Measurements from ENCODE around the gene SLX9. TPM values are rescaled to one million over a fixed set of nuclear protein-coding genes. Genes with fewer than 3 reads are reported as not detected.

Gene SLX9
- total RNA-seq, 4 donors from 2014 or later, result 8.6 to 24.3 (median 10.5) TPM; not detected in 1

DNA sequence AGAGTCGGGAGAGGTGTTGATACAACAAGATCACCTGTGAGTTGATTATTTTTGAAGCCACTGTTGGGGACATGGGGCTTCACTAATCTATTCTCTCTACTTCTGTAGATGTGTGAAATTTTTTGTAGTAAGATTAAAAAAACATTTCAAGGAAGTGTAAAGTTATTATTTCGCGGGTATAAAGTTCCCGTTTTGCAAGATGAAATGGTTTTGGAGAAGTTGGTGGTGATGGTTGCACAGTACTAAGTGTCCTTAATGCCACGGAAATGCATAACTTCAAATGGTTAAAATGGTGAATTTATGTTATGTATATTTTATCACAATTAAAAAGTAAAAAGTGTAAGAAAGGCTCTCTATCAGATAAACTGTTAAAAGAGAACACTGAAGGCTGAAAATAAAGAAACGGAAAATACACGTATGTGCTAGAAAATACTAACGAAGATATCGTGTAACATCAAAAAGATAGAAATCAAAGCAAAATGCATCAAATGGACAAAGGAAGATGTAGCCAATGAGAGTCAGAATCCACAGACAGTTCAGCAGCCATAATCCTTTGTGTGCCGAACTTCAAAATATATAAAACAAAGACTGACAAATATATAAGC, 16.2 kb upstream of the SLX9 start:
- intact Hi-C loops (cut with DNase I; ENCODE audit: low total_unique reads), result no loop called here
- no peaks in the 10 kb centered on the region for H3K27me3 ChIP-seq
- no peaks in the 10 kb centered on the region for H3K4me1 ChIP-seq
- H3K4me3 ChIP-seq, result no peak overlapping the region
- DNase-seq, result no peak
- no peaks in the 10 kb centered on the region for H3K9me3 ChIP-seq
- TF ChIP-seq, protein P1, sequence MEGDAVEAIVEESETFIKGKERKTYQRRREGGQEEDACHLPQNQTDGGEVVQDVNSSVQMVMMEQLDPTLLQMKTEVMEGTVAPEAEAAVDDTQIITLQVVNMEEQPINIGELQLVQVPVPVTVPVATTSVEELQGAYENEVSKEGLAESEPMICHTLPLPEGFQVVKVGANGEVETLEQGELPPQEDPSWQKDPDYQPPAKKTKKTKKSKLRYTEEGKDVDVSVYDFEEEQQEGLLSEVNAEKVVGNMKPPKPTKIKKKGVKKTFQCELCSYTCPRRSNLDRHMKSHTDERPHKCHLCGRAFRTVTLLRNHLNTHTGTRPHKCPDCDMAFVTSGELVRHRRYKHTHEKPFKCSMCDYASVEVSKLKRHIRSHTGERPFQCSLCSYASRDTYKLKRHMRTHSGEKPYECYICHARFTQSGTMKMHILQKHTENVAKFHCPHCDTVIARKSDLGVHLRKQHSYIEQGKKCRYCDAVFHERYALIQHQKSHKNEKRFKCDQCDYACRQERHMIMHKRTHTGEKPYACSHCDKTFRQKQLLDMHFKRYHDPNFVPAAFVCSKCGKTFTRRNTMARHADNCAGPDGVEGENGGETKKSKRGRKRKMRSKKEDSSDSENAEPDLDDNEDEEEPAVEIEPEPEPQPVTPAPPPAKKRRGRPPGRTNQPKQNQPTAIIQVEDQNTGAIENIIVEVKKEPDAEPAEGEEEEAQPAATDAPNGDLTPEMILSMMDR (IDR thresholded peaks at IDR 0.05), result no peak
- no peak for TF ChIP-seq POLR2A (IDR thresholded peaks at IDR 0.05)
- no peak overlapping the region for H3K27ac ChIP-seq
- no peaks in the 10 kb centered on the region for H3K36me3 ChIP-seq

DNA sequence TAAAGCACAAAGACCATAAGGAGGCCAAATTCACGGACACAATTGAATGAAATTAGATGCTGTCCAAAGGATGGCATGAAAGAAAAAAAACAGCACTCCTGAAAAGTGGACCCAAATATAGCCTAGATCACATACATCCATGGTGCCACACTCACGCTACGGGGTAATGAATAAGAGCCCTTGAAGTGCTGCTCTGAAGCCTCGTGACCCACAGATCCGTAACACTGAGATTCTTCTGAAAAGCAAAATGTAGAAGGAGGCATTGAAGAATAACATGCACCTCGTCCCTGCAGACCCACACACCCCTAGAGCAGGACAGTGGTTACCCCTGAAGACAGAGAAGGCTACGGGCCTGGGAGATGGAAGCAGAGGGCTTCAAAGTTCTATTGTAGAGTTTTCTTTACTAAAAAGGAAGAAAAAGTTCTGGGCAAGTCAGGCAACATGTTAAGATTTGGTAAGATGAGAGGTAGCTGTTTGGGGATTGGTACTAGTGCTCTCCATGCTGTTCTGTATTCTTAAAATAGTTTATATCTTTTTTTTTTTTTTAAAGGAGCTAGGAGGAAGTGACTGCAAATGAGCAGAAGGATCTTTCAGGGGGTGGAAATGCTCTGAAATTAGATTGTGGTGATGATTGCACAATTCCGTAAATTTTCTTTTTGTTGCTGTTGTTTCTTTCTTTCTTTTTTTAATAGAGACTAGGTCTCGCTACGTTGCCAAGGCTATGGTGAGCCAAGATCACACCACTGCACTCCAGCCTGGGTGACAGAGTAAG, 15.0 kb upstream of the SLX9 start:
- H3K27me3 ChIP-seq, result no peaks in the 10 kb centered on the region
- H3K4me1 ChIP-seq, result no peaks in the 10 kb centered on the region
- no peaks in the 10 kb centered on the region for H3K9me3 ChIP-seq
- H3K36me3 ChIP-seq, result no peaks in the 10 kb centered on the region
- no peak overlapping the region for H3K27ac ChIP-seq
- no peak for TF ChIP-seq POLR2A (IDR thresholded peaks at IDR 0.05)
- TF ChIP-seq, protein P1 (IDR thresholded peaks at IDR 0.05), result no peak
- intact Hi-C loops (cut with DNase I; ENCODE audit: low total_unique reads), result no loop called here
- DNase-seq, result no peak
- no peak overlapping the region for H3K4me3 ChIP-seq

DNA sequence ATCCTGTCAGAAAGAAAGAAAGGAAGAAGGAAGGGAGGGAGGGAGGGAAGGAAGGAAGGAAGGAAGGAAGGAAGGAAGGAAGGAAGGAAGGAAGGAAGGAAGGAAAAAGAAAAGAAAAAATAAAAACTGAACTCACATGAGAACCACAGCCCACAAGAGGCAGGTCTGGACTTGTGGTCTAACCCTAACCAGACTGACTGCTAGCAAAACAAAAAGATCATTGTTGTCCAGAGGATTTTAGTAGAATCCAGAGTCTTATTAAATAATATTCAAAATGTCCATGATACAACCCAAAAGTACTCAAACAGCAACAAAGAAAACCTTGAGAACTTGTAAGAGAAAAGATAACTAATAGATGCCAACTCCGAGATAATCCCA, 14.5 kb upstream of the SLX9 start:
- Histone ChIP-seq H3K4me3 (no peak overlapping the region), H3K27ac (no peak overlapping the region), H3K36me3 (no peaks in the 10 kb centered on the region), H3K9me3 (no peaks in the 10 kb centered on the region), H3K27me3 (no peaks in the 10 kb centered on the region), H3K4me1 (no peaks in the 10 kb centered on the region)
- TF ChIP-seq, protein P1 (IDR thresholded peaks at IDR 0.05), result no peak
- TF ChIP-seq POLR2A (IDR thresholded peaks at IDR 0.05), result no peak
- intact Hi-C loops (cut with DNase I; ENCODE audit: low total_unique reads), result no loop called here
- DNase-seq, result no peak

DNA sequence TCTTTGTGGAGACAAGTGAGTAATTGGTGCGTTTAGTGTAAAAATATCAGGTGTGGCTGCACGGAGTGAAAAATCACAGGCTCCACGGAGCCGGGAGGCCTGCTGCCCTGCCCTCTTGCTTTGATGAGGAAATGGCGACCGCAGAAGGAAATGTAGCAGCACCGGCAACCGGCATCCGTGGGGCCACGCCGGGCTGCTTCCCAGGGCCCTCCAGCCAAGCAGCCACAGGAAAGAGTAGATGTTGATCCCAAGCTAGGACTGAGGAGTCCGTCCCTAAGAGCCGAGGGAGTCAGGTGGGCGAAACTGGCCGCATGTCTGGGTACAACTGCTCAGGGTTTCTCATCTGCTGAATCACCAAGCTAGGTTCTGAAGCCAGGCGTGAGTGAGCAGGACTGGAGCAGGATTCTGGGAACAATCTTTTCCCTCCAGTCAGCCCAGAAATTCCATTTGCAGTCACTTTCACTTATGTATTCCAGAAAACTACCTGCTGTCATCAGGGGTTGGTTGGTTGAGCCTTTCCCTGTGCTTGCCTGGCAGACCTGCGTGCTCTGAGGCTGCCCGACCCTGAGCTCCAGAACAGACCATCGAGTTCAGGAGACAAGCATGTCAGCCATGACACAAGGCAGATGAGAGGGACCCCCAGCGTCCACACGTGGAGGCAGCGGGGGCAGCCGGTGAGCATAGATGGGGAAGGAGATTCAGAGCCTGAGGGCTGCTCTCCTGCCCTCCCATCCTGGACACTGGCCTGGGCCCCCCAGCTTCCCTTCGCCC, 13.3 kb upstream of the SLX9 start:
- Histone ChIP-seq H3K4me1 (peaks cover 0 to 3% of the 10 kb centered on the region in 2 donors), H3K9me3 (no peaks in the 10 kb centered on the region), H3K36me3 (no peaks in the 10 kb centered on the region), H3K27ac (no peak overlapping the region), H3K27me3 (peaks cover 0 to 2% of the 10 kb centered on the region in 2 donors), H3K4me3 (no peak overlapping the region)
- TF ChIP-seq, protein P1 (IDR thresholded peaks at IDR 0.05), result no peak
- no peak for TF ChIP-seq POLR2A (IDR thresholded peaks at IDR 0.05)
- intact Hi-C loops (cut with DNase I; ENCODE audit: low total_unique reads), result no loop called here
- no peak for DNase-seq

DNA sequence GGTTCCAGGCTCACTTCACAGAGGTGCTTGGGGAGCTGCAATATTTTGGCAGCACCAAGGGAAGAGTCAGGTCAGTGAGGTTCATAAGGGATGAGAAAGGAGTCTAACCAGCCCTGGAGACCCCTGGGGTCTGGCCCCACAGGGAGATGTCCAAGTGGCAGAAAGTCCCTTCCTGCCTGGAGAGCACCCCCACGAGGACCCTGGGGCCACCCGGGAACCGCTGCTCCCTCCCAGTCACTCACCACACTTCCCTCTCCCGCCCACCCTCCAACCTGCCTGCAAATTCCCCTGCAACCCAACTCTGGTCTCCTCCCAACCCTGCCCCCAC, 12.6 kb upstream of the SLX9 start:
- TF ChIP-seq POLR2A (IDR thresholded peaks at IDR 0.05), result no peak
- intact Hi-C loops (cut with DNase I; ENCODE audit: low total_unique reads), result no loop called here

More for the DNA sequence above, 12.6 kb upstream of the SLX9 start:
- Histone ChIP-seq H3K27me3 (peaks cover 1 to 4% of the 10 kb centered on the region in 2 donors), H3K9me3 (no peaks in the 10 kb centered on the region), H3K4me3 (no peak overlapping the region), H3K27ac (no peak overlapping the region), H3K36me3 (no peaks in the 10 kb centered on the region), H3K4me1 (peaks cover 0 to 11% of the 10 kb centered on the region in 2 donors)
- DNase-seq, result no peak

Measured in uterus (tissue), 4 donors.